Common myeloid progenitor, CD34-positive (primary cell): ENCODE data around the gene DNAH9.

Experiments
- CTCF ChIA-PET: fragments of 350-600 bp; sonication (Branson Sonifier 250); formaldehyde crosslinking; loops from one replicate; lab custom pipeline; 2021; ENCODE audit warnings: antibody characterized with exemption; lab: Charles Lee
- POLR2A ChIA-PET: fragments of 350-600 bp; sonication (Branson Sonifier 250); formaldehyde crosslinking; loops from one replicate; lab custom pipeline; 2021; ENCODE audit warnings: antibody characterized with exemption; lab: Charles Lee
- DNase-seq, 3 donors: peaks; one replicate each; pipeline versions ENCODE4 v3.0.0 to v3.0.0-alpha.2; 2013
- H3K27ac ChIP-seq, 2 experiments: 1 replicate in 1 of 2; 2 replicates in 1 of 2; pipeline ENCODE4 v1.7.0; 2013; ENCODE audit warnings: inconsistent platforms in 2 of 2, low read length in 2 of 2, mild to moderate bottlenecking in 2 of 2, low read depth in 1 of 2, moderate library complexity in 1 of 2; ENCODE audit not compliant: severe bottlenecking in 2 of 2, insufficient read depth in 1 of 2, poor library complexity in 1 of 2
- H3K27me3 ChIP-seq, 5 experiments: replicated peaks in 2 of 5; 1 replicate in 3 of 5; 2 replicates in 2 of 5; pipeline versions ENCODE4 v1.6.1 to v1.7.0; 2013; ENCODE audit warnings: low read length in 4 of 5, mild to moderate bottlenecking in 2 of 5, moderate library complexity in 2 of 5, inconsistent platforms in 1 of 5; ENCODE audit not compliant: insufficient read depth in 5 of 5, control insufficient read depth in 4 of 5
- H3K36me3 ChIP-seq, 4 experiments: 1 replicate in 2 of 4; 2 replicates in 2 of 4; pipeline versions ENCODE4 v1.6.1 to v1.7.0; 2013; ENCODE audit warnings: low read length in 3 of 4, control low read depth in 1 of 4, mild to moderate bottlenecking in 1 of 4; ENCODE audit not compliant: control insufficient read depth in 4 of 4, insufficient read depth in 4 of 4
- H3K4me1 ChIP-seq, 4 experiments: 1 replicate in 3 of 4; 2 replicates in 1 of 4; pipeline versions ENCODE4 v1.6.1 to v1.7.1; 2013; ENCODE audit warnings: low read length in 3 of 4, mild to moderate bottlenecking in 3 of 4, control low read depth in 1 of 4, inconsistent platforms in 1 of 4, moderate library complexity in 1 of 4; ENCODE audit not compliant: control insufficient read depth in 4 of 4, insufficient read depth in 4 of 4; ENCODE audit errors: control extremely low read depth in 1 of 4
- H3K4me3 ChIP-seq, 7 experiments: 1 replicate in 4 of 7; 2 replicates in 3 of 7; pipeline versions ENCODE4 v1.5.1 to v1.7.0; 2013; ENCODE audit warnings: mild to moderate bottlenecking in 7 of 7, low read length in 6 of 7, moderate library complexity in 6 of 7, inconsistent platforms in 2 of 7, low read depth in 2 of 7, control low read depth in 1 of 7; ENCODE audit not compliant: insufficient read depth in 4 of 7, control insufficient read depth in 1 of 7; ENCODE audit errors: extremely low read depth in 1 of 7
- H3K9me3 ChIP-seq, 5 experiments: 1 replicate in 4 of 5; 2 replicates in 1 of 5; pipeline versions ENCODE4 v1.6.1 to v1.7.1; 2013; ENCODE audit warnings: low read length in 4 of 5, mild to moderate bottlenecking in 2 of 5, inconsistent platforms in 1 of 5, low read depth in 1 of 5, moderate library complexity in 1 of 5; ENCODE audit not compliant: control insufficient read depth in 4 of 5, insufficient read depth in 2 of 5; ENCODE audit errors: control extremely low read depth in 1 of 5
- WGBS: methylation state at CpG from one replicate; pipeline ENCODE4 v1.1.5; 2013; ENCODE audit not compliant: insufficient coverage; 5-methylcytosine and 5-hydroxymethylcytosine counted together

The DNAH9 gene

DNA sequence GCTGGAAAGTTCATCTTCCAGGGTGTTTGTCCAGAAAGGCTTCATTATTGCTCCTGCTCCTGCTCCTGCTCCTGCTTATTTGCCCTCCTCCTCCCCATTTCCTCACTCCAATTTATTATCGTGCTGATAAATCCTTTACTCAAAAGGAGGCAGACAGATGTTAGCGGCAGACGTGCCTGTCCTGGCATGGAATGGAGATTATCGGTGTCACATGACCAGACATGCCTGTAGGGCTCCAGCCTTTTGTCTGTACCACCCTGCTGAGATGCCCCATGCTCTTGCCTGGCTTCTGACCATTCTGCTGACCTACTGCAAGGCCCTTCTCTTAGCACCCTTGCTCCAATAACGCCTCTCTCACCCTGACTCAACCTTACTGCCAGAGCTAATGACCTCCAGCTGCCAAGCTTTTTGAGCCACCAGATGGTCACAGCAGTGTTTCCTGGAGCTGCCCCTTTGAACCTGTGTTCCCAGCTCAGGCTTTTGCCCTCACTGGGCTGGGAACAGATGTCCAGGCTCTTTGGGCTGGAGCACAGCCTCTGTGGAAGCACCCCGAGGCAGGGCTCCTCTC, 12.8 kb downstream of the DNAH9 start:
- 27% methylated on average over 5 of the region's 6 CpGs for WGBS
- CTCF ChIA-PET, result no interaction called here

DNA sequence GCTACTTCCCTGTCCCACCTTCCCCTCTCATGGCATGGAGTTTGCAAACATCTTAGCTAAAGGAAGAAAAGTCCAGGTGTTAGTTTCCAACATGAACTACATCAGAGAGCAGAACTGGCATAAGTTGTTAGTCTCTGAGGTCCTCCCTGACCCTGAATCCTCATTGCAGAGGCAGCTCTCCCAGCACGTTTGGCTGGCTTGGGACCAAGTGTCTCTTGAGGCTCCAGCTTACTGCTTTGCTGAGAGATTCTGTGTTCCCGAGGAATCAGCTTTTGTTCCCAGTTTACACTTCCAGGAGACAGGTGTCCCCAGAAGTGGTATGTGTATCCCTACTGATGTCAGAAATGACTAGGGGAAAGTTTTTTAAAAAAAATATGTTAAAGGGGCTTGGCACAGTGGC, 14.7 kb downstream of the DNAH9 start:
- 65% methylated on average over 2 of the region's 2 CpGs for WGBS

More for the DNA sequence above, 12.8 kb downstream of the DNAH9 start:
- H3K9me3 ChIP-seq, result no peaks in the 10 kb centered on the region
- H3K27me3 ChIP-seq, result peaks cover 0 to 7% (median 0%) of the 10 kb centered on the region in 5 experiments
- no peak for DNase-seq
- H3K4me3 ChIP-seq, result no peak overlapping the region
- POLR2A ChIA-PET, result no interaction called here
- no peak overlapping the region for H3K27ac ChIP-seq
- no peaks in the 10 kb centered on the region for H3K36me3 ChIP-seq
- H3K4me1 ChIP-seq, result no peaks in the 10 kb centered on the region

GRCh38 chr17:11618861-11619566, 20.7 kb downstream of the DNAH9 start:
- Histone ChIP-seq H3K27me3 (no peaks in the 10 kb centered on the region), H3K9me3 (no peaks in the 10 kb centered on the region), H3K36me3 (no peaks in the 10 kb centered on the region), H3K4me3 (no peak overlapping the region), H3K27ac (no peak overlapping the region), H3K4me1 (no peaks in the 10 kb centered on the region)
- CTCF ChIA-PET, result no interaction called here
- no peak for DNase-seq
- WGBS, result 95% methylated on average over 4 of the region's 8 CpGs
- POLR2A ChIA-PET, result no interaction called here

More for the DNA sequence above, 14.7 kb downstream of the DNAH9 start:
- Histone ChIP-seq H3K27me3 (peaks cover 0 to 7% (median 0%) of the 10 kb centered on the region in 5 experiments), H3K4me1 (no peaks in the 10 kb centered on the region), H3K27ac (no peak overlapping the region), H3K9me3 (no peaks in the 10 kb centered on the region), H3K36me3 (no peaks in the 10 kb centered on the region), H3K4me3 (no peak overlapping the region)
- ChIA-PET POLR2A (no interaction called here), CTCF (no interaction called here)
- DNase-seq, result no peak

DNA sequence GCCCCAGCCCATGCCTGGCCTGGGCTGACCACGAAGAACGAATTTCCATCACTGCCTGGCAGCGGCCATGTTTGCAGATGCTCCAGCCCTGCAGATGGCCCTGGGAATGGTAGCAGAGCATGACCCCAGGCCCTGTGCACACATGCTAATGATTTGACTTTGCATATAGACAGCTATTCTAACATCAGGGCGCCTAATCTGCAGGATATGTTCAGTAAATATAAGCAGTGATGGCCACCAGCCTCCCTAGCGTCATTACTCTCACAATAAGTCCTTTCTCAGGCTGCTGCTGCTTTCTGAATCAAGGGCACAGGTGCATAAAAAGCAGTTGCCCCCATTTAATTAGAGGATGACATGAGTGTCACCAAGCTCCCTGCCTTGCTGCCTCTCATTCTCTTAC, 24.2 kb downstream of the DNAH9 start:
- Histone ChIP-seq H3K36me3 (no peaks in the 10 kb centered on the region), H3K4me1 (no peaks in the 10 kb centered on the region), H3K9me3 (no peaks in the 10 kb centered on the region), H3K4me3 (no peak overlapping the region), H3K27me3 (no peaks in the 10 kb centered on the region), H3K27ac (no peak overlapping the region)
- 85% methylated on average over 5 of the region's 5 CpGs for WGBS
- no peak for DNase-seq
- ChIA-PET POLR2A (no interaction called here), CTCF (no interaction called here)

DNA sequence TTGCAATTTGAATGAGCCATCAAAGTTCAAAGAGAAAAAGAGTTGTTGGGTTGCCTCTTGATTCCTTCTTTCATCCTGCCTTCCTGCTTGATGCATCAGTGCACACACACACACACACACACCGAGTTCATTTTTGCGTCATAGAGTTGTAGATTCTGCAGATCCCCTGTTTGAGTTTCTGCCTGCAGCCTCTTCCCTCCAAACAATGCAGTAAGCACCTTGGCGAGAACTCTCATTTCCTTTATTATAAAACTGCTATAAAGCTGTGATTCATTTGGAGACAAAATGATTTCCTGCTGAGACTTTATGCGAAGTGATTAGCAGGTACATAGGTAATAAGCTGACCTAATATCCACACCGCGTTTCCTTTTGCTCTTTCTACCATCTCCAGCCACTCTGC, 26.7 kb downstream of the DNAH9 start:
- Histone ChIP-seq H3K27ac (no peak overlapping the region), H3K4me3 (no peak overlapping the region), H3K36me3 (no peaks in the 10 kb centered on the region), H3K9me3 (no peaks in the 10 kb centered on the region), H3K27me3 (no peaks in the 10 kb centered on the region), H3K4me1 (no peaks in the 10 kb centered on the region)
- 81% methylated on average over 4 of the region's 6 CpGs for WGBS
- CTCF ChIA-PET, result interaction anchor here (0.6 kb wide), 1 partner anchor 556 kb away, joined by 4 read pairs; no protein-coding TSS in a partner anchor
- DNase-seq, result no peak
- POLR2A ChIA-PET, result no interaction called here

DNA sequence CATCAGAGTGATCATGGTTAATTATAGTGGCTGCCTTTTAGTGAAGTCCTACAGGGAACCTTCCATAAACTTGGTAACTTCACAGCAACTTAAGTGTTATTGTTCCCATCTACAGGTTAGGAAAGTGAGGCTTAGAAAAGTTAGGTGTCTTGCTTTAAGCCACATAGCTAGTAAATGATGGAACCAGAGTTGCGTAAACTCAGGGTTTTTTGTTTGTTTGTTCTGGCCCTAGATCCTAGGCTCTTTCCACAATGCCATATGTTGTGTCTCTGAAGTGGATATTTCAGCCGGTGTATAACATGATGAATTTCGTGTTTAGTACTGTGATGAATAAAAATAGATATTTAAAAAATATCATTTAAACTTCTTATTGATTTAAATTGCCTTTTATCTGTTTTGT, 27.6 kb downstream of the DNAH9 start:
- H3K9me3 ChIP-seq, result no peaks in the 10 kb centered on the region
- DNase-seq, result no peak
- H3K27me3 ChIP-seq, result no peaks in the 10 kb centered on the region
- ChIA-PET CTCF (interaction anchor here (1.0 kb wide), 1 partner anchor 19 kb away, joined by 3 read pairs; no protein-coding TSS in a partner anchor), POLR2A (no interaction called here)
- H3K4me1 ChIP-seq, result no peaks in the 10 kb centered on the region
- WGBS, result no CpG with 5 or more reads among the region's 3 CpGs
- H3K4me3 ChIP-seq, result no peak overlapping the region
- H3K36me3 ChIP-seq, result no peaks in the 10 kb centered on the region
- no peak overlapping the region for H3K27ac ChIP-seq

DNA sequence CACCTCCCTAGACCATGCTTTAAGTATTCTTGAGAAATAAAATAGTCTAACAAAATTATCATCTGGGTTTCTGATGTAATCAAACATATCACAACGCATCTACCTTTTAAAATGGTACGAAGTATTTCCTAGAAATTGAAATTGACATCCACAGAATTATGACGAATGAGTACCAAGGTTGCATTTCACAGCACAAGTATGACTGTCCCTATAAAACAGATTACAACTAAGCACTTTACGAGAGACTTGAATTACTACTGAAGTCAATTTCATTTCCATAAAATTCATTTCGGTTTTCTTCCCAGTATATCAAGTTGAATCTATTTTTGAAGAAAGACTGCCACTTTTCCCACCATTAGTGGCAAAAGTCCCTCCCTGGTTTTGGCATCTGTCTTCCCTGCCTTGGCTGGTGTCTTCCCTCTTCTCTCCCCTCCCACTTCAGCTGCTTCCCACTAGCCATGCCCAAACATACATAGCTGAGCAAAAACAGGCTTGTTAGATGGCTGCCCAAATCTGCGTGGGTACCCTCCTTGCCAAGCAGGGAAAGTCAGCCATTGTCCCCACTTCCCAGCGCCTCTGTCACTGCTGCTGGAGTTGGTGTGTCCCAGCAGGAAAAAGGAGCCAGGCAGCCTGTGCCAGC, 29.2 kb downstream of the DNAH9 start:
- WGBS, result 80% methylated on average over 7 of the region's 7 CpGs

More for the DNA sequence above, 29.2 kb downstream of the DNAH9 start:
- POLR2A ChIA-PET, result no interaction called here
- Histone ChIP-seq H3K27me3 (no peaks in the 10 kb centered on the region), H3K36me3 (no peaks in the 10 kb centered on the region), H3K9me3 (no peaks in the 10 kb centered on the region), H3K4me3 (no peak overlapping the region), H3K27ac (no peak overlapping the region), H3K4me1 (no peaks in the 10 kb centered on the region)
- DNase-seq, result no peak
- CTCF ChIA-PET, result interaction anchor here (1.4 kb wide), 1 partner anchor 17 kb away, joined by 4 read pairs; no protein-coding TSS in a partner anchor
